OCI-LY7 (cell line): ENCODE measurements around the gene TMC8.

Experiments used
- CTCF ChIP-seq: fragments of 200-600 bp; sonication (generic); conservative IDR thresholded peaks from 2 replicates; pipeline ENCODE4 v1.5.1; 2014; ENCODE audit warnings: mild to moderate bottlenecking, antibody characterized with exemption, low read length, moderate library complexity, mixed read lengths
- EZH2phosphoT487 ChIP-seq: fragments of 200-600 bp; sonication (generic); IDR thresholded peaks from 2 replicates; pipeline ENCODE4 v1.6.1; 2018; ENCODE audit warnings: low read depth, borderline replicate concordance, mild to moderate bottlenecking, mixed run types, antibody characterized with exemption, low read length, moderate library complexity, mixed read lengths

GRCh38 chr17:78168903-78169793 is 38.6 kb downstream of the TMC8 start:
- TF ChIP-seq EZH2phosphoT487 (no peak), CTCF (no peak)
